Measurements from ENCODE around the gene SPTBN5. TPM values are rescaled to one million over a fixed set of nuclear protein-coding genes. Genes with fewer than 3 reads are reported as not detected.

The SPTBN5 gene
- total RNA-seq, 1 experiment from 2014 or later, result 0.96 TPM

DNA sequence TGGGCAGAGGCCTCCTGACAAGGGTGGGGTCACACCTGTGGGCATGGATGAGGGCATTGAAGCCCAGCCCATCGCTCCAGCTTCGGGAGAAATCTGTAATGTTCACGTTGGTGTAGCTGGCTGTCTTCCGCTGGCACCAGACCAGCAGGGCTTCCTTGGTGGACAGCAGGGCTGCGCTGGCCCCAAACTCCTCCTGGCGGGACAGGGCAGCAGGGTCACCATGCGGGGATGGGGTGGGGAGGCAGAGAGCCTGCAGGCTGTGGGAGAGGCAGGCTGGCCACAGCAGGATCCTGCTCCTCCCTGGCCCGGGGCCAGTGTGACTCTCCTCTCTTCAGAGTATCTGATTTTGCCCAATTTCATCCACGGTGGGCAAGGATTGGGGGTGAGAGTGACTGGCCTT, 6.0 kb downstream of the SPTBN5 start:
- DNase-seq (ENCODE audit: low read depth, low spot score), result no peak
- intact Hi-C loops (cut with micrococcal nuclease), result no loop called here
- CTCF ChIA-PET, result no interaction called here
- Histone ChIP-seq H3K79me2 (ENCODE audit: insufficient read depth, low read length) (no peaks in the 10 kb centered on the region), H3K36me3 (ENCODE audit: control insufficient read depth in 1 of 2, insufficient read depth in 2 of 2, low read length in 2 of 2) (no peaks in the 10 kb centered on the region), H3K9me2 (ENCODE audit: insufficient read depth) (no peaks in the 10 kb centered on the region), H3K27me3 (ENCODE audit: insufficient read depth, low read length) (no peaks in the 10 kb centered on the region), H4K20me1 (ENCODE audit: insufficient read depth) (no peaks in the 10 kb centered on the region), H2AFZ (ENCODE audit: low read depth, low read length, poor library complexity, severe bottlenecking) (no peak overlapping the region), H3K27ac (ENCODE audit: low read depth, low read length) (no peak overlapping the region), H3K4me1 (ENCODE audit: control insufficient read depth in 1 of 2, insufficient read depth in 2 of 2, low read length in 2 of 2) (peaks cover 3 to 4% of the 10 kb centered on the region in 2 experiments; a peak in 3 of 4 replicates), H3K4me2 (ENCODE audit: low read length) (no peak overlapping the region), H3K9me3 (ENCODE audit: control insufficient read depth in 1 of 2, insufficient read depth in 1 of 2, low read depth in 1 of 2, low read length in 2 of 2) (no peaks in the 10 kb centered on the region), H3K4me3 (replicated peaks in 1 of 2; ENCODE audit: low read depth in 1 of 2, low read length in 2 of 2) (no peak overlapping the region), H3K9ac (ENCODE audit: low read length) (no peak overlapping the region)
- TF ChIP-seq, protein P1, sequence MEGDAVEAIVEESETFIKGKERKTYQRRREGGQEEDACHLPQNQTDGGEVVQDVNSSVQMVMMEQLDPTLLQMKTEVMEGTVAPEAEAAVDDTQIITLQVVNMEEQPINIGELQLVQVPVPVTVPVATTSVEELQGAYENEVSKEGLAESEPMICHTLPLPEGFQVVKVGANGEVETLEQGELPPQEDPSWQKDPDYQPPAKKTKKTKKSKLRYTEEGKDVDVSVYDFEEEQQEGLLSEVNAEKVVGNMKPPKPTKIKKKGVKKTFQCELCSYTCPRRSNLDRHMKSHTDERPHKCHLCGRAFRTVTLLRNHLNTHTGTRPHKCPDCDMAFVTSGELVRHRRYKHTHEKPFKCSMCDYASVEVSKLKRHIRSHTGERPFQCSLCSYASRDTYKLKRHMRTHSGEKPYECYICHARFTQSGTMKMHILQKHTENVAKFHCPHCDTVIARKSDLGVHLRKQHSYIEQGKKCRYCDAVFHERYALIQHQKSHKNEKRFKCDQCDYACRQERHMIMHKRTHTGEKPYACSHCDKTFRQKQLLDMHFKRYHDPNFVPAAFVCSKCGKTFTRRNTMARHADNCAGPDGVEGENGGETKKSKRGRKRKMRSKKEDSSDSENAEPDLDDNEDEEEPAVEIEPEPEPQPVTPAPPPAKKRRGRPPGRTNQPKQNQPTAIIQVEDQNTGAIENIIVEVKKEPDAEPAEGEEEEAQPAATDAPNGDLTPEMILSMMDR (IDR thresholded peaks at IDR 0.05 in 2 of 3, conservative IDR thresholded peaks at IDR 0.05 in 1 of 3; ENCODE audit: borderline replicate concordance in 1 of 3, insufficient read depth in 1 of 3, low read depth in 2 of 3, low read length in 2 of 3), result no peak
- TF ChIP-seq ELF1 (IDR thresholded peaks at IDR 0.05; ENCODE audit: borderline replicate concordance, low read depth) (no peak), REST (IDR thresholded peaks at IDR 0.05; ENCODE audit: low read depth) (no peak), FOSL1 (IDR thresholded peaks at IDR 0.05; ENCODE audit: low read depth) (no peak), EZH2 (IDR thresholded peaks at IDR 0.05) (no peak)
- ATAC-seq, result no peak
- POLR2A ChIA-PET, result no interaction called here
- RAD21 ChIA-PET (ENCODE audit: low non-redundant PET in 1 of 2, low total read pairs in 2 of 2, uncharacterized antibody in 2 of 2, unreplicated experiment in 2 of 2), result no interaction called here
- BruUV-seq (replicated peaks), result no TSS peak

Data from HCT116 (cell line).